Measurements from ENCODE around the gene IDUA. TPM values are rescaled to one million over a fixed set of nuclear protein-coding genes. Genes with fewer than 3 reads are reported as not detected.
A peak's percentile ranks its signal among the peaks of the same experiment; 100 is the strongest.

Gene IDUA
- total and polyA plus RNA-seq, 4 donors: 7.5 to 66.5 (median 21.6) TPM

DNA sequence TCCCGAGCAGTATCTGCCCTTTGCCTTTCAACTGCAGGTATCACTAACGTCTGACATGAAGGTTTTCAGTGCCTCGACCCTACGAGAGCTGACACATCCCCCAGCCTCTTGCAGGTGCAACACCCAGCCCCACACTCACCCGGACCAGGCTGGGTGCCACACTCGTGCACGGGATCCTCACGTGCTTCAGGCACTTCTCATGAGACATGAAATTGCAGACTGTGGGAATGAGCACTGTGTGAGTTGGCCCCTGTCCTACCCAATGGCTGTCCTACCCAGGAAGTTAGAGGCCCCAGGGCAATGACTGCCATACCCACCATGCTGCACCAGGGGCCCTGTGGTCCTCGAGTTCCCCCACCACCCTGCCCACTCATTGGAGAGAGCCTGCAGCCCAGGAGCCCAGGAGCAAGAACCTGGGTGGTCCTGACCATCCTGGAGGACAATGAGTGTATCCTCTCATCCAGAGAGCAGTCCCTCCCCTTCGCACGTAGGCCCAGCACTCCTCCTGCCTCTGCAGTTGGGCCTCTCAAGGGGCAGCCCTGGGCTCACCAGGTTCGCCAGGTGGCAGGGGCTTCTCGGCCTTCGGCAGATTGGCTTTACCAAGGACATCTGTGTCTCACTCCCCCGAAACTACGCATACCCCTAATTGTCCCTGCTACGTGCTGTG is 15.9 kb upstream of the IDUA start:
- H3K9me3 ChIP-seq (ENCODE audit: control insufficient read depth in 4 of 4, insufficient read depth in 3 of 4, low read length in 3 of 4): no peaks in the 10 kb centered on the region
- TF ChIP-seq, protein P1, sequence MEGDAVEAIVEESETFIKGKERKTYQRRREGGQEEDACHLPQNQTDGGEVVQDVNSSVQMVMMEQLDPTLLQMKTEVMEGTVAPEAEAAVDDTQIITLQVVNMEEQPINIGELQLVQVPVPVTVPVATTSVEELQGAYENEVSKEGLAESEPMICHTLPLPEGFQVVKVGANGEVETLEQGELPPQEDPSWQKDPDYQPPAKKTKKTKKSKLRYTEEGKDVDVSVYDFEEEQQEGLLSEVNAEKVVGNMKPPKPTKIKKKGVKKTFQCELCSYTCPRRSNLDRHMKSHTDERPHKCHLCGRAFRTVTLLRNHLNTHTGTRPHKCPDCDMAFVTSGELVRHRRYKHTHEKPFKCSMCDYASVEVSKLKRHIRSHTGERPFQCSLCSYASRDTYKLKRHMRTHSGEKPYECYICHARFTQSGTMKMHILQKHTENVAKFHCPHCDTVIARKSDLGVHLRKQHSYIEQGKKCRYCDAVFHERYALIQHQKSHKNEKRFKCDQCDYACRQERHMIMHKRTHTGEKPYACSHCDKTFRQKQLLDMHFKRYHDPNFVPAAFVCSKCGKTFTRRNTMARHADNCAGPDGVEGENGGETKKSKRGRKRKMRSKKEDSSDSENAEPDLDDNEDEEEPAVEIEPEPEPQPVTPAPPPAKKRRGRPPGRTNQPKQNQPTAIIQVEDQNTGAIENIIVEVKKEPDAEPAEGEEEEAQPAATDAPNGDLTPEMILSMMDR (IDR thresholded peaks at IDR 0.05; ENCODE audit: control extremely low read depth, extremely low read depth): no peak
- H3K27me3 ChIP-seq (ENCODE audit: control insufficient read depth in 3 of 3, insufficient read depth in 3 of 3, low read length in 2 of 3): peaks cover 0 to 9% (median 0%) of the 10 kb centered on the region in 3 donors
- peaks cover 3 to 18% (median 5%) of the 10 kb centered on the region in 5 donors for H3K4me1 ChIP-seq (ENCODE audit: control insufficient read depth in 5 of 5, insufficient read depth in 5 of 5, low read length in 5 of 5)
- H3K4me3 ChIP-seq: no peak overlapping the region
- H3K36me3 ChIP-seq (ENCODE audit: control insufficient read depth in 4 of 4, insufficient read depth in 4 of 4, low read length in 4 of 4): peaks cover 0 to 13% (median 0%) of the 10 kb centered on the region in 4 donors
- DNase-seq: no peak
- no peak for ATAC-seq (ENCODE audit: insufficient read depth, low FRiP score)
- H3K27ac ChIP-seq (ENCODE audit: low read depth in 1 of 2, low read length in 1 of 2): no peak overlapping the region
- H3K9ac ChIP-seq (ENCODE audit: insufficient read depth in 1 of 2, low read length in 2 of 2): no peak overlapping the region
- WGBS, 2 donors: 80 to 89% methylated on average over 16 to 17 of the region's 17 CpGs

DNA sequence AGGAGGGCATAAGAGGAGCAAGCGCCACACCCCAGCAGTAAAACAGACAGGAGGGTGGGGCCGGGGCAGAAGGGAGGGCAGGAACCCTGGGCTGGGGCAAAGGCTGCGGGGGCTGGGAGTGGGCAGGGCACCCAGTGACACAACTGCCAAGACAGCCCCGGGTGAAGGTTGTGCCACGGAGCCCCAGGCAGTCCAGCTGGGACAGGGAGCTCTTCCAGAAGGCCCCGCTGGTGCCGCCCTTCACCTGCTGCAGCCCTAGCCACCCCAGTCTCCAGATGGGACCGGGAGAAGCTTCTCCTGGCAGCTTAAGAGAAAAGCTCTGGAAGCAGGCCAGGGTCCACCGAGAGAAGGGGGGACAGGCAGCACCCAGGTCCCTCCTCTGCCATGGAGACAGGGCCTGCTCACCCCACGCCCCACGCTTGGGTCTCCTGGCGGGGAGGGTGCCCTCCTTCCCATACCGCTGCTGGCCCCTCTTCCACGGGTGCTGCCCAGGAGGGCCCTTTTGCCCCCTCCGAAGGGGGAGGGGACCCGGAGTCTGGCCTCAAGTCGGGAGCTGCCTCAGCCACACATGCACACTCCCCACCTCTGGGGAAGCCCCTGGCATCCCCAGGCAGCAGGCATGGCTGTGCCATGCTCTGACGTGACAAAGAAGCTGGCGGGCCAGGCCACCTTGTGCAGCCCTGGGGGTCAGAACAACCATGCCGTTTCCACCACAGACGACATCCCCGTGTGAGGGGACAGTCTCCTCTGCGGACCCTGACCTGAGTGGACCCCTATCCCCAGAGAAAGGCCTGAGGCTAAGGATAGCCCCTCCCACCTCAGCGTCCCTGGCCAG is 15.0 kb upstream of the IDUA start:
- H3K27me3 ChIP-seq (ENCODE audit: control insufficient read depth in 3 of 3, insufficient read depth in 3 of 3, low read length in 2 of 3): peaks cover 0 to 9% (median 0%) of the 10 kb centered on the region in 3 donors
- no peak overlapping the region for H3K27ac ChIP-seq (ENCODE audit: low read depth in 1 of 2, low read length in 1 of 2)
- TF ChIP-seq, protein P1 (IDR thresholded peaks at IDR 0.05; ENCODE audit: control extremely low read depth, extremely low read depth): no peak
- H3K36me3 ChIP-seq (ENCODE audit: control insufficient read depth in 4 of 4, insufficient read depth in 4 of 4, low read length in 4 of 4): peaks cover 0 to 6% (median 0%) of the 10 kb centered on the region in 4 donors
- peaks cover 3 to 18% (median 5%) of the 10 kb centered on the region in 5 donors for H3K4me1 ChIP-seq (ENCODE audit: control insufficient read depth in 5 of 5, insufficient read depth in 5 of 5, low read length in 5 of 5)
- DNase-seq: no peak
- WGBS, 2 donors: 67 to 70% methylated on average over 22 to 24 of the region's 24 CpGs
- H3K4me3 ChIP-seq: peak overlapping the region; percentile 3
- no peaks in the 10 kb centered on the region for H3K9me3 ChIP-seq (ENCODE audit: control insufficient read depth in 4 of 4, insufficient read depth in 3 of 4, low read length in 3 of 4)
- no peak for ATAC-seq (ENCODE audit: insufficient read depth, low FRiP score)
- H3K9ac ChIP-seq (ENCODE audit: insufficient read depth in 1 of 2, low read length in 2 of 2): no peak overlapping the region

DNA sequence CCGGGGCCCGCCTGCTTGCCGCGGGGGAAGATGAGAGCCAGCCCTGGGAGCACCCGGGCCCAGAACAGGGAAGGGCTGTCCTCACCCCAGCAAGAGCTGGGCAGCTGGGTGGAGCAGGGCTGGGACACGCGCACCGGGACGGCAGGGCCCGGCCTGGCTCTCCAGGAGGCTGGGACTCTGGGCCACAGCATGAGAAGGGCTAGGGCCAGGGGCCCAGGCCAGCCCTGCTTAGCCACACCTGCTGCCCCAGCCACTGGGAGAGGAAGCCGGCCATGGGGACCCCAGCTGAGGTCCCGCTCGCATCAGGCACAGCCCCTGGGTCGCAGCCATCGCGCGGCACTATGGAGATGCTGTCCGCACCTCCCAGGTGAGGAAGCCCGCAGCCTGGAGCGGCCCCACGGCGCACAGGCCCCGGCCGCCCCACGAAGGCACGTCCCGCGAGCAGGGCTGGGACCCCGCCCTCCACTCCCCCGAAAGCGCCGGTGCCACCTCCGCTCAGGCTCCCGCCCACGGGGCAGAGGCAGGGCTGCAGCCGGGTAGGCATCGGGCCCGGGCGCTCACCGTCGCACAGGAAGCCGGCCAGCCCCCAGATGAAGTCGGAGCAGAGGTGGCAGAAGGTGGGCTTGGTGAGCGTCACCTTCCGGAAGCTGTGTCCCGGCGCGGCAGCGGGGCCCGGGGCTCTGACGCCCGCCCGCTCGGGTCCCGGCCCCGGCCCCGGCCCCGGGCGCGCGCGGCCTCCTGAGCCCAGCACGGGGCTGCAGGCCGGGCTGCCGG is 14.0 kb upstream of the IDUA start:
- Histone ChIP-seq H3K27me3 (ENCODE audit: control insufficient read depth in 3 of 3, insufficient read depth in 3 of 3, low read length in 2 of 3) (peaks cover 0 to 9% (median 0%) of the 10 kb centered on the region in 3 donors), H3K9ac (ENCODE audit: insufficient read depth in 1 of 2, low read length in 2 of 2) (no peak overlapping the region), H3K27ac (ENCODE audit: low read depth in 1 of 2, low read length in 1 of 2) (no peak overlapping the region), H3K4me1 (ENCODE audit: control insufficient read depth in 5 of 5, insufficient read depth in 5 of 5, low read length in 5 of 5) (peaks cover 3 to 18% (median 5%) of the 10 kb centered on the region in 5 donors), H3K36me3 (ENCODE audit: control insufficient read depth in 4 of 4, insufficient read depth in 4 of 4, low read length in 4 of 4) (peaks cover 0 to 1% (median 0%) of the 10 kb centered on the region in 4 donors), H3K4me3 (peak overlapping the region; percentile 86), H3K9me3 (ENCODE audit: control insufficient read depth in 4 of 4, insufficient read depth in 3 of 4, low read length in 3 of 4) (no peaks in the 10 kb centered on the region)
- peak; percentile 10 for ATAC-seq (ENCODE audit: insufficient read depth, low FRiP score)
- 1% methylated on average over 46 to 65 of the region's 65 CpGs for WGBS, 2 donors
- TF ChIP-seq, protein P1 (IDR thresholded peaks at IDR 0.05; ENCODE audit: control extremely low read depth, extremely low read depth): no peak
- DNase-seq: no peak

All from lung (tissue), 12 donors.